ENCODE results near the gene ACOT7.

- TF ChIP-seq CTCF (IDR thresholded peaks at IDR 0.05) (no peak), SIN3A (IDR thresholded peaks at IDR 0.05; ENCODE audit: borderline replicate concordance, insufficient read depth, low read depth, low read length) (no peak)
Measured at GRCh38 chr1:6345460-6345859, 48.1 kb downstream of the ACOT7 start.

Data from Panc1 (cell line).